Liver (tissue), 9 donors: ENCODE data around the gene IL17RD. TPM values are rescaled to one million over a fixed set of nuclear protein-coding genes. Genes with fewer than 3 reads are reported as not detected.

Experiments used
- DNase-seq: peaks from one replicate; pipeline ENCODE4 v3.0.0-alpha.2; 2017; ENCODE audit warnings: low spot score
- H3K27ac ChIP-seq, 2 donors: one replicate each; pipeline ENCODE4 v1.7.0; 2013; ENCODE audit warnings: inconsistent platforms in 2 of 2, low read length in 2 of 2, control low read depth in 1 of 2, low read depth in 1 of 2, mild to moderate bottlenecking in 1 of 2
- H3K27me3 ChIP-seq, 4 donors: one replicate each; pipeline versions ENCODE4 v1.6.1 to v1.7.0; 2013; ENCODE audit warnings: low read length in 3 of 4, inconsistent platforms in 1 of 4, mild to moderate bottlenecking in 1 of 4, moderate library complexity in 1 of 4; ENCODE audit not compliant: control insufficient read depth in 4 of 4, insufficient read depth in 4 of 4
- H3K36me3 ChIP-seq, 4 donors: one replicate each; pipeline versions ENCODE4 v1.6.1 to v1.7.0; 2013; ENCODE audit warnings: low read length in 3 of 4, mild to moderate bottlenecking in 3 of 4, low read depth in 1 of 4, moderate library complexity in 1 of 4; ENCODE audit not compliant: control insufficient read depth in 4 of 4, insufficient read depth in 3 of 4
- H3K4me1 ChIP-seq, 4 donors: one replicate each; pipeline versions ENCODE4 v1.6.1 to v1.7.0; 2013; ENCODE audit warnings: low read length in 3 of 4, mild to moderate bottlenecking in 3 of 4, moderate library complexity in 1 of 4; ENCODE audit not compliant: control insufficient read depth in 4 of 4, insufficient read depth in 4 of 4
- H3K4me3 ChIP-seq, 3 donors: one replicate each; pipeline versions ENCODE4 v1.6.1 to v1.7.0; 2013; ENCODE audit warnings: low read length in 3 of 3, control low read depth in 1 of 3, low read depth in 1 of 3, mild to moderate bottlenecking in 1 of 3
- H3K9ac ChIP-seq, 2 donors: one replicate each; pipeline ENCODE4 v1.7.0; 2013; ENCODE audit warnings: low read length in 2 of 2, mild to moderate bottlenecking in 2 of 2, moderate library complexity in 2 of 2, control low read depth in 1 of 2, low read depth in 1 of 2
- H3K9me3 ChIP-seq, 4 donors: one replicate each; pipeline versions ENCODE4 v1.6.1 to v1.7.0; 2013; ENCODE audit warnings: low read length in 3 of 4; ENCODE audit not compliant: control insufficient read depth in 4 of 4
- CTCF ChIP-seq: fragments of 150-350 bp; IDR thresholded peaks from 2 replicates; pipeline ENCODE4 v1.5.1; 2017; ENCODE audit warnings: improper control_type of control experiment, low read depth, low read length; ENCODE audit not compliant: missing input control
- FOXA1 ChIP-seq: IDR thresholded peaks from 2 replicates; pipeline ENCODE4 v1.6.1; 2016; ENCODE audit warnings: antibody characterized with exemption
- FOXA2 ChIP-seq: IDR thresholded peaks from 2 replicates; pipeline ENCODE4 v1.6.1; 2016; ENCODE audit warnings: antibody characterized with exemption
- GABPA ChIP-seq, 2 donors: IDR thresholded peaks in 1 of 2; conservative IDR thresholded peaks in 1 of 2; 2 replicates each; pipeline ENCODE4 v1.6.1; 2016; ENCODE audit warnings: antibody characterized with exemption in 2 of 2, mild to moderate bottlenecking in 1 of 2, moderate library complexity in 1 of 2
- HNF4A ChIP-seq, 2 donors: conservative IDR thresholded peaks; 2 replicates each; pipeline ENCODE4 v1.6.1; 2016; ENCODE audit warnings: antibody characterized with exemption in 2 of 2, mild to moderate bottlenecking in 2 of 2
- HNF4G ChIP-seq: IDR thresholded peaks from 2 replicates; pipeline ENCODE4 v1.6.1; 2016; ENCODE audit warnings: antibody characterized with exemption
- JUND ChIP-seq, 2 donors: IDR thresholded peaks; 2 replicates each; pipeline ENCODE4 v1.6.1; 2016; ENCODE audit warnings: antibody characterized with exemption in 2 of 2
- MAX ChIP-seq: IDR thresholded peaks from 2 replicates; pipeline ENCODE4 v1.6.1; 2016; ENCODE audit warnings: antibody characterized with exemption
- NR2F2 ChIP-seq: IDR thresholded peaks from 2 replicates; pipeline ENCODE4 v1.6.1; 2016; ENCODE audit warnings: antibody characterized with exemption
- RAD21 ChIP-seq, 2 donors: IDR thresholded peaks; 2 replicates each; pipeline ENCODE4 v1.6.1; 2016; ENCODE audit warnings: antibody characterized with exemption in 2 of 2, mild to moderate bottlenecking in 2 of 2
- RXRA ChIP-seq, 2 donors: IDR thresholded peaks; 2 replicates each; pipeline ENCODE4 v1.6.1; 2017 to 2018; ENCODE audit warnings: antibody characterized with exemption in 2 of 2, mild to moderate bottlenecking in 1 of 2
- SP1 ChIP-seq: IDR thresholded peaks from 2 replicates; pipeline ENCODE4 v1.6.1; 2018; ENCODE audit warnings: antibody characterized with exemption, mild to moderate bottlenecking
- TAF1 ChIP-seq: conservative IDR thresholded peaks from 2 replicates; pipeline ENCODE4 v1.6.1; 2016; ENCODE audit warnings: antibody characterized with exemption, mild to moderate bottlenecking
- YY1 ChIP-seq: IDR thresholded peaks from 2 replicates; pipeline ENCODE4 v1.6.1; 2016; ENCODE audit warnings: antibody characterized with exemption, mild to moderate bottlenecking
- ZBTB33 ChIP-seq: IDR thresholded peaks from 2 replicates; pipeline ENCODE4 v1.6.1; 2016; ENCODE audit warnings: antibody characterized with exemption
- WGBS: extraction: QIAGEN DNeasy Blood & Tissue Kit; methylation state at CpG from one replicate; pipeline ENCODE4 v1.1.7; 2013; 5-methylcytosine and 5-hydroxymethylcytosine counted together
- polyA plus RNA-seq, 2 donors: library from polyadenylated mRNA; stranded (reverse) in 1 of 2; unstranded in 1 of 2; fragments of 200-250 nt in 1 of 2; fragments of >200 nt in 1 of 2; fragmentation: Nextera tagmentation in 1 of 2; extraction: Ambion mirVana in 1 of 2; gene quantifications; one replicate each; pipeline versions ENCODE4 v1.2.1 to v1.2.3, GENCODE V29; 2013 to 2015
- total RNA-seq, 2 donors: library from RNA; depleted of rRNA; stranded (reverse); fragments of >200 nt; gene quantifications; one replicate each; pipeline ENCODE4 v1.2.3, GENCODE V29; 2014
- TF ChIP-seq, protein P1 (sequence below): IDR thresholded peaks from 2 replicates; pipeline ENCODE4 v1.6.1; 2016; ENCODE audit warnings: antibody characterized with exemption, mild to moderate bottlenecking
- TF ChIP-seq, protein P2 (sequence below): IDR thresholded peaks from 2 replicates; pipeline ENCODE4 v1.6.1; 2016; ENCODE audit warnings: antibody characterized with exemption
- donor health status: healthy.
- donor health status: healthy.
- donor health status: healthy.
- donor health status: healthy.
- donor health status: healthy.

Gene IL17RD
- total and polyA plus RNA-seq, 4 donors: 0.09 to 0.67 (median 0.32) TPM

DNA sequence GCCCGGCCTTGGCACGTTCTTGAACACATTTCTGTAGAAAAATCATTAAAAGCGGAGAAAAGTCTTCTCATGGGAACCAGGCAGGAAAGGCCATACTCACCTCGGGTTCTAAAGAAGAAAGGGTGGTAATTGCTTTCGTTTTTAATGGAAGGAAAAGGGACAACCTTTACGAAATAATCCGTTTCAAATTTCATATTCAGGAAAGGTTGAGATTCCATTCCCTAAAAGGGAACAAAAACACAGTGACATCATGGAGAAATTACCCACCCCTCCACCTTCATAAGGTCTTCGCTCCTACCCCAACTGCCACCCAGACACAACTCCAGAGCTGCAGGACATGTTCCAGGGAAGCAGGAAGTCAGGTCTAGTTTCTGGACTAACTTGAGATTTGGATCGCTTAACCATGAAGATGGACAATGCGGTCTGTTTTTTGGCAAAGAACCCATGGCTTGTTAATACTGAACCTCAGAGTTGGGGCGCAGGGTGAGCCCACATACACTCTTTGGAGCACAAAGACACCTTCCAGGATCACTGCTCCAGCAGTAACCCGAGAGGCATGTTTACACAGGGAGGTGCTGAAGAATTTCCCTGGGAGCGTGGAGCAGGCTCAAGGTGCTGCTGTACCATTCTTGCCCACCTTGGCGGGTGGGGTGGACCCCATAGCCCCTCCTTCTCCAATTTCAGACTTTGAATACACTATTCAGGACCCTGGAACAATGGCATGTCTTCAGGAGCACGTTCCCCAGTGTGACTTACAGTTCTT lies 55.5 kb downstream of the IL17RD start:
- whole genome bisulfite sequencing: 82% methylated on average over 15 of the region's 15 CpGs
- DNase-seq: no peak
- H3K36me3 ChIP-seq: no peaks in the 10 kb centered on the region
- TF ChIP-seq, protein P1, sequence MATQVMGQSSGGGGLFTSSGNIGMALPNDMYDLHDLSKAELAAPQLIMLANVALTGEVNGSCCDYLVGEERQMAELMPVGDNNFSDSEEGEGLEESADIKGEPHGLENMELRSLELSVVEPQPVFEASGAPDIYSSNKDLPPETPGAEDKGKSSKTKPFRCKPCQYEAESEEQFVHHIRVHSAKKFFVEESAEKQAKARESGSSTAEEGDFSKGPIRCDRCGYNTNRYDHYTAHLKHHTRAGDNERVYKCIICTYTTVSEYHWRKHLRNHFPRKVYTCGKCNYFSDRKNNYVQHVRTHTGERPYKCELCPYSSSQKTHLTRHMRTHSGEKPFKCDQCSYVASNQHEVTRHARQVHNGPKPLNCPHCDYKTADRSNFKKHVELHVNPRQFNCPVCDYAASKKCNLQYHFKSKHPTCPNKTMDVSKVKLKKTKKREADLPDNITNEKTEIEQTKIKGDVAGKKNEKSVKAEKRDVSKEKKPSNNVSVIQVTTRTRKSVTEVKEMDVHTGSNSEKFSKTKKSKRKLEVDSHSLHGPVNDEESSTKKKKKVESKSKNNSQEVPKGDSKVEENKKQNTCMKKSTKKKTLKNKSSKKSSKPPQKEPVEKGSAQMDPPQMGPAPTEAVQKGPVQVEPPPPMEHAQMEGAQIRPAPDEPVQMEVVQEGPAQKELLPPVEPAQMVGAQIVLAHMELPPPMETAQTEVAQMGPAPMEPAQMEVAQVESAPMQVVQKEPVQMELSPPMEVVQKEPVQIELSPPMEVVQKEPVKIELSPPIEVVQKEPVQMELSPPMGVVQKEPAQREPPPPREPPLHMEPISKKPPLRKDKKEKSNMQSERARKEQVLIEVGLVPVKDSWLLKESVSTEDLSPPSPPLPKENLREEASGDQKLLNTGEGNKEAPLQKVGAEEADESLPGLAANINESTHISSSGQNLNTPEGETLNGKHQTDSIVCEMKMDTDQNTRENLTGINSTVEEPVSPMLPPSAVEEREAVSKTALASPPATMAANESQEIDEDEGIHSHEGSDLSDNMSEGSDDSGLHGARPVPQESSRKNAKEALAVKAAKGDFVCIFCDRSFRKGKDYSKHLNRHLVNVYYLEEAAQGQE: no peak
- no peak for TF ChIP-seq FOXA1
- no peak for TF ChIP-seq RXRA (IDR thresholded peaks at IDR 0.05)
- no peak for TF ChIP-seq TAF1
- no peak for TF ChIP-seq MAX
- TF ChIP-seq CTCF: no peak
- no peaks in the 10 kb centered on the region for H3K4me1 ChIP-seq
- H3K27me3 ChIP-seq: no peaks in the 10 kb centered on the region
- H3K27ac ChIP-seq: no peak overlapping the region
- no peak overlapping the region for H3K9ac ChIP-seq
- no peak overlapping the region for H3K4me3 ChIP-seq
- H3K9me3 ChIP-seq: no peaks in the 10 kb centered on the region

DNA sequence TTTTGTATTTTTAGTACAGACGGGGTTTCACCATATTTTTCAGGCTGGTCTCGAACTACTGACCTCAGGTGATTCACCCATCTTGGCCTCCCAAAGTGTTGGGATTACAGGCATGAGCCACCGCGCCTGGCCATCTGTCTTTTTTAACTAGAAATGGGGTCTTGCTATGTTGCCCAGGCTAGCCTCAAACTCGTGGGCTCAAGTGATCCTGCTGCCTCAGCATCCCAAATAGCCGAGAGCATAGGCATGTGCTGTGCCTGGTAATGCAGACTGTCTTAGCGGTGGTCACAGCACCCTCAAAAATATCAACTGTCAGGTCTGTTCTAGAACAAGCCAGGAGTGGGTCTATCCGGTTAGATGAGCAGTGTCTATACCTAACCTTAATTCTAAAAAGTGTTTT lies 56.5 kb downstream of the IL17RD start:
- Histone ChIP-seq H3K36me3 (no peaks in the 10 kb centered on the region), H3K4me1 (no peaks in the 10 kb centered on the region), H3K27me3 (no peaks in the 10 kb centered on the region), H3K9me3 (no peaks in the 10 kb centered on the region), H3K9ac (no peak overlapping the region), H3K4me3 (no peak overlapping the region), H3K27ac (no peak overlapping the region)
- DNase-seq: no peak
- WGBS: 96% methylated on average over 8 of the region's 8 CpGs
- TF ChIP-seq NR2F2: no peak
- no peak for TF ChIP-seq ZBTB33
- TF ChIP-seq FOXA2: no peak
- no peak for TF ChIP-seq RXRA (IDR thresholded peaks at IDR 0.05)
- TF ChIP-seq RAD21 (IDR thresholded peaks at IDR 0.05): no peak
- no peak for TF ChIP-seq CTCF
- no peak for TF ChIP-seq TAF1
- TF ChIP-seq FOXA1: no peak
- no peak for TF ChIP-seq MAX
- TF ChIP-seq YY1: no peak
- no peak for TF ChIP-seq HNF4G
- TF ChIP-seq JUND (IDR thresholded peaks at IDR 0.05): no peak
- TF ChIP-seq, protein P1: no peak
- no peak for TF ChIP-seq GABPA (IDR thresholded peaks at IDR 0.05 in 1 of 2, conservative IDR thresholded peaks at IDR 0.05 in 1 of 2)
- TF ChIP-seq, protein P2, sequence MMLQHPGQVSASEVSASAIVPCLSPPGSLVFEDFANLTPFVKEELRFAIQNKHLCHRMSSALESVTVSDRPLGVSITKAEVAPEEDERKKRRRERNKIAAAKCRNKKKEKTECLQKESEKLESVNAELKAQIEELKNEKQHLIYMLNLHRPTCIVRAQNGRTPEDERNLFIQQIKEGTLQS: no peak
- no peak for TF ChIP-seq HNF4A (conservative IDR thresholded peaks at IDR 0.05)
- TF ChIP-seq SP1: no peak
